Hepatocyte (in vitro differentiated cells): ENCODE results near the gene VAV2.

ENCODE experiments used
- EZH2 ChIP-seq: fragments of 200-600 bp; sonication (generic); IDR thresholded peaks from 2 replicates; pipeline ENCODE4 v1.6.1; 2016; ENCODE audit warnings: antibody characterized with exemption, mild to moderate bottlenecking, borderline replicate concordance
- EZH2phosphoT487 ChIP-seq: fragments of 200-600 bp; sonication (generic); IDR thresholded peaks from one replicate; pipeline ENCODE4 v1.6.1; 2018; ENCODE audit warnings: antibody characterized with exemption, mild to moderate bottlenecking, low read depth, moderate library complexity; ENCODE audit not compliant: unreplicated experiment, severe bottlenecking
- TF ChIP-seq, protein P1 (sequence below): fragments of 200-600 bp; sonication (generic); IDR thresholded peaks from 2 replicates; pipeline ENCODE4 v1.5.1; 2016; ENCODE audit warnings: antibody characterized with exemption, mild to moderate bottlenecking; ENCODE audit not compliant: poor library complexity

DNA sequence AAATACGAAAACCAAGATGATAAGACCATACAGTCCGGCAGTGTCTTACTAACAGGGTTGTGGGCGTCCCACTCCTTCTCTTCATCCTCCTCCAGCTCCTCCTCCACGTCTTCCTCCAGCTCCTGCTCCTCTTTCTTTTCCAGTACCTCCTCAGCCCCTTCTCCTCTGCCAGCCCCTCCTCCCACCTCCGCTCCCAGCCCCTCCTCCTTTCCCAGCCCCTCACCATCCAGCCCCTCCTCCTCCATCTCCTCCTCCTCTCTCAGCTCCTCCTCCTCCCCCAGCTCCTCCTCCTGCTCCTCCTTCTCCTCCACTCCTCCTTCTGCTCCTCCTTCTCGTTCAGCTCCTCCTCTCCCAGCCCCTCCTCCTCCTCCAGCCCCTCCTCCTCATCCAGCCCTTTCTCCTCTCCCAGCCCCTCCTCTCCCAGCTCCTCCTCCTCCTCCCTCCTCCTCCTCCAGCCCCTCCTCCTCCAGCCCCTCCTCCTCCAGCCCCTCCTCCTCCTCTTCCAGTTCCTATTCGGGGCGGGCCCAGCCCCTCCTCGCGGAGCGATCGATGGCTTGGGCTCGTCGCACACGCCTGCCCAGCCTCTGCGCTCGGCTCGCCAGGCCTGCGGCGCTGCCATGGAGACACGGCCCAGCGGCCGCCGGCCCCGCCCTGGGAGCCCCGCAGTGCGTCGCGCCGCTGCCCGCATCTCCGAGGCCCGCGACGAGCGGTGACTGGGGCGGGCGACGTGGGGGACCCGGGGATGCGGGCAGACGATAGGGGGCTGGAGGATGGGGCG is 32.9 kb upstream of the VAV2 start, which contains the start of gene BRD3OS:
- TF ChIP-seq, protein P1, sequence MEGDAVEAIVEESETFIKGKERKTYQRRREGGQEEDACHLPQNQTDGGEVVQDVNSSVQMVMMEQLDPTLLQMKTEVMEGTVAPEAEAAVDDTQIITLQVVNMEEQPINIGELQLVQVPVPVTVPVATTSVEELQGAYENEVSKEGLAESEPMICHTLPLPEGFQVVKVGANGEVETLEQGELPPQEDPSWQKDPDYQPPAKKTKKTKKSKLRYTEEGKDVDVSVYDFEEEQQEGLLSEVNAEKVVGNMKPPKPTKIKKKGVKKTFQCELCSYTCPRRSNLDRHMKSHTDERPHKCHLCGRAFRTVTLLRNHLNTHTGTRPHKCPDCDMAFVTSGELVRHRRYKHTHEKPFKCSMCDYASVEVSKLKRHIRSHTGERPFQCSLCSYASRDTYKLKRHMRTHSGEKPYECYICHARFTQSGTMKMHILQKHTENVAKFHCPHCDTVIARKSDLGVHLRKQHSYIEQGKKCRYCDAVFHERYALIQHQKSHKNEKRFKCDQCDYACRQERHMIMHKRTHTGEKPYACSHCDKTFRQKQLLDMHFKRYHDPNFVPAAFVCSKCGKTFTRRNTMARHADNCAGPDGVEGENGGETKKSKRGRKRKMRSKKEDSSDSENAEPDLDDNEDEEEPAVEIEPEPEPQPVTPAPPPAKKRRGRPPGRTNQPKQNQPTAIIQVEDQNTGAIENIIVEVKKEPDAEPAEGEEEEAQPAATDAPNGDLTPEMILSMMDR, result no peak
- no peak for TF ChIP-seq EZH2phosphoT487
- no peak for TF ChIP-seq EZH2
